ENCODE results near the gene CCT5.

CCT5 gene

DNA sequence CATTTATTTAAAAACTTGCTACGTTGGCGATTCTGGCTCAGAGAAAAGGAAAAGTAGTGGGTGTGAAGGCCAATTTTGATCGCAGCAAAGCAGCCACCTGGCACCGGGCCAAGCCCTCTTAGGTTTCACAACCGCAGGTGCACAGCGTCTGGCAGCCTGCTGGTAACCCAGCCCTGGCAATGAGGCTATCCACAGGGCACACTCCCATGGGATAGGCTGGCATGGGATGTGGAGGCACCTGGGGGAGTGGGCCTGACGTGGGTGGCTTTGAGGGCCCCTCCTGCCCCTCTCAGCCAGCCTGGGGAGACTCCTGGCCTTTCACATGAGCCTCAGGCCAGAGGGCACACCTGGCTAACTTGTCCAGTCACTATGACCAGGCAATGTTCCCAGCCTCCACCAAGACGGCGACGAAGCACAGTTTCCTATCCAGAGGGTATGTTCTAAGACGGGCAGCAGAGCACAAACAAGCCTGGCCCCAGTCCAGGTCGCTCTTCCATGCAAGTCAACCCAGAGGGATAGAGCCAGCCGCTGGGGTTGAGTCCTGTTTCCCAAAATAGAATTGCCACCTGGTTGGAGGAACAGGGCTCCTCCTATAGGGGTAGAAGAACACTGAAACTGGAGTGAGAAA is 38.6 kb downstream of the CCT5 start (continued):
- TF ChIP-seq GLIS2 (tag by site-specific recombination; IDR thresholded peaks at IDR 0.05) = peak; percentile 55
- TF ChIP-seq KLF9 (tag by site-specific recombination; IDR thresholded peaks at IDR 0.05; ENCODE audit: low read depth) = peak; percentile 39; the same call in 1 of the 2 replicates
- TF ChIP-seq ZNF514 (tag by site-specific recombination; IDR thresholded peaks at IDR 0.05) = no peak
- TF ChIP-seq ZNF624 (tag by site-specific recombination; IDR thresholded peaks at IDR 0.05) = peak; percentile 81; the same call in 1 of the 2 replicates
- TF ChIP-seq, protein P1, sequence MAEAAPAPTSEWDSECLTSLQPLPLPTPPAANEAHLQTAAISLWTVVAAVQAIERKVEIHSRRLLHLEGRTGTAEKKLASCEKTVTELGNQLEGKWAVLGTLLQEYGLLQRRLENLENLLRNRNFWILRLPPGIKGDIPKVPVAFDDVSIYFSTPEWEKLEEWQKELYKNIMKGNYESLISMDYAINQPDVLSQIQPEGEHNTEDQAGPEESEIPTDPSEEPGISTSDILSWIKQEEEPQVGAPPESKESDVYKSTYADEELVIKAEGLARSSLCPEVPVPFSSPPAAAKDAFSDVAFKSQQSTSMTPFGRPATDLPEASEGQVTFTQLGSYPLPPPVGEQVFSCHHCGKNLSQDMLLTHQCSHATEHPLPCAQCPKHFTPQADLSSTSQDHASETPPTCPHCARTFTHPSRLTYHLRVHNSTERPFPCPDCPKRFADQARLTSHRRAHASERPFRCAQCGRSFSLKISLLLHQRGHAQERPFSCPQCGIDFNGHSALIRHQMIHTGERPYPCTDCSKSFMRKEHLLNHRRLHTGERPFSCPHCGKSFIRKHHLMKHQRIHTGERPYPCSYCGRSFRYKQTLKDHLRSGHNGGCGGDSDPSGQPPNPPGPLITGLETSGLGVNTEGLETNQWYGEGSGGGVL (tag by site-specific recombination; IDR thresholded peaks at IDR 0.05) = peak; percentile 53; the same call in 1 of the 2 replicates
- peak; percentile 62; the same call in 1 of the 2 replicates for TF ChIP-seq ZNF610 (tag by site-specific recombination; IDR thresholded peaks at IDR 0.05; ENCODE audit: borderline replicate concordance)
- peak; percentile 83 for TF ChIP-seq ZNF341 (tag by site-specific recombination; IDR thresholded peaks at IDR 0.05; ENCODE audit: low read depth)
- no peak for TF ChIP-seq ZBTB21 (tag by site-specific recombination; IDR thresholded peaks at IDR 0.05)
- TF ChIP-seq EGR2 (tag by site-specific recombination; IDR thresholded peaks at IDR 0.05; ENCODE audit: low read depth) = peak; percentile 77
- TF ChIP-seq, protein P2, sequence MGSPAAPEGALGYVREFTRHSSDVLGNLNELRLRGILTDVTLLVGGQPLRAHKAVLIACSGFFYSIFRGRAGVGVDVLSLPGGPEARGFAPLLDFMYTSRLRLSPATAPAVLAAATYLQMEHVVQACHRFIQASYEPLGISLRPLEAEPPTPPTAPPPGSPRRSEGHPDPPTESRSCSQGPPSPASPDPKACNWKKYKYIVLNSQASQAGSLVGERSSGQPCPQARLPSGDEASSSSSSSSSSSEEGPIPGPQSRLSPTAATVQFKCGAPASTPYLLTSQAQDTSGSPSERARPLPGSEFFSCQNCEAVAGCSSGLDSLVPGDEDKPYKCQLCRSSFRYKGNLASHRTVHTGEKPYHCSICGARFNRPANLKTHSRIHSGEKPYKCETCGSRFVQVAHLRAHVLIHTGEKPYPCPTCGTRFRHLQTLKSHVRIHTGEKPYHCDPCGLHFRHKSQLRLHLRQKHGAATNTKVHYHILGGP (tag by site-specific recombination; IDR thresholded peaks at IDR 0.05) = peak; percentile 79
- TF ChIP-seq ZNF571 (tag by site-specific recombination; IDR thresholded peaks at IDR 0.05) = peak; percentile 96; the same call in 1 of the 2 replicates
- no peak for TF ChIP-seq SALL2 (tag by site-specific recombination; IDR thresholded peaks at IDR 0.05; ENCODE audit: borderline replicate concordance)
- TF ChIP-seq ZNF37A (tag by site-specific recombination; IDR thresholded peaks at IDR 0.05) = peak; percentile 79; the same call in 1 of the 2 replicates
- TF ChIP-seq, protein P3, sequence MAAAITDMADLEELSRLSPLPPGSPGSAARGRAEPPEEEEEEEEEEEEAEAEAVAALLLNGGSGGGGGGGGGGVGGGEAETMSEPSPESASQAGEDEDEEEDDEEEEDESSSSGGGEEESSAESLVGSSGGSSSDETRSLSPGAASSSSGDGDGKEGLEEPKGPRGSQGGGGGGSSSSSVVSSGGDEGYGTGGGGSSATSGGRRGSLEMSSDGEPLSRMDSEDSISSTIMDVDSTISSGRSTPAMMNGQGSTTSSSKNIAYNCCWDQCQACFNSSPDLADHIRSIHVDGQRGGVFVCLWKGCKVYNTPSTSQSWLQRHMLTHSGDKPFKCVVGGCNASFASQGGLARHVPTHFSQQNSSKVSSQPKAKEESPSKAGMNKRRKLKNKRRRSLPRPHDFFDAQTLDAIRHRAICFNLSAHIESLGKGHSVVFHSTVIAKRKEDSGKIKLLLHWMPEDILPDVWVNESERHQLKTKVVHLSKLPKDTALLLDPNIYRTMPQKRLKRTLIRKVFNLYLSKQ (tag by site-specific recombination; IDR thresholded peaks at IDR 0.05; ENCODE audit: borderline replicate concordance) = no peak
- TF ChIP-seq ZNF394 (tag by site-specific recombination; IDR thresholded peaks at IDR 0.05; ENCODE audit: borderline replicate concordance) = no peak
- no peak for TF ChIP-seq TCF7L2 (IDR thresholded peaks at IDR 0.05; ENCODE audit: borderline replicate concordance, low read depth, low read length)
- no peak for TF ChIP-seq ZNF114 (tag by site-specific recombination; IDR thresholded peaks at IDR 0.05)
- no peak for TF ChIP-seq ZNF658 (tag by site-specific recombination; IDR thresholded peaks at IDR 0.05)
- peak; percentile 60; the same call in 1 of the 2 replicates for TF ChIP-seq BCL11A (tag by site-specific recombination; IDR thresholded peaks at IDR 0.05; ENCODE audit: low read depth)

DNA sequence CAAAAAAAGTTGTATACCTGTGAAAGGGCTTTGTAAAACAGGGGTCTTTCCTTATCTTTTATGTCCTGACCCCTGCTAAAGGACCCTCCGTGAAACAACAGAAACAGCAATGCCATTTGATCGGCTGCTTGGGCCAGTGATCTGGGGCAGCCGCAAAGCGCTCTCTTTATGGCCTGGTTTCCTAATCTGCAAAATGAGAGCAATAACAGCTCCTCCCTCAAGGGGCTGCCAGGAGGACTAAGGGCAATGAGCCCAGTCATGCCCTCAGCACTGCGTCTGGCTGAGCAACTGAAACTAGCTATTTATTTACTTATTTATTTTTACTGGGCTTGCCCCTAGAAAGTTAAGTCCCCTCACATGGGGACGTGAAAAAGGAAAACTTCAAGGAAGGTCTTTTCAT is 39.3 kb downstream of the CCT5 start:
- CTCF ChIA-PET = interaction anchor here (0.5 kb wide), 1 partner anchor 89 kb away, joined by 3 read pairs; no protein-coding TSS in a partner anchor
- POLR2A ChIA-PET = interaction anchor here (0.6 to 1.0 kb wide), 2 partner anchors 37 to 64 kb away, joined by 4 read pairs; partner anchors contain the start of gene MARCHF6
- no peak overlapping the region for H3K4me3 ChIP-seq (ENCODE audit: low read depth, low read length)
- H3K4me1 ChIP-seq (ENCODE audit: control insufficient read depth, insufficient read depth, low read length) = peaks cover 19% of the 10 kb centered on the region
- no peak for TF ChIP-seq WT1 (tag by site-specific recombination; IDR thresholded peaks at IDR 0.05)
- TF ChIP-seq SCRT2 (tag by site-specific recombination; IDR thresholded peaks at IDR 0.05) = no peak
- 0 out of 2 replicates have a peak, but pooled peaks have one; percentile 5 for TF ChIP-seq ZBTB48 (tag by site-specific recombination; IDR thresholded peaks at IDR 0.05)
- TF ChIP-seq FEZF1 (tag by site-specific recombination; IDR thresholded peaks at IDR 0.05) = peak; percentile 61; the same call in 1 of the 2 replicates
- 0 out of 2 replicates have a peak, but pooled peaks have one; percentile 35 for TF ChIP-seq MZF1 (tag by site-specific recombination; IDR thresholded peaks at IDR 0.05; ENCODE audit: borderline replicate concordance)
- TF ChIP-seq ZSCAN16 (tag by site-specific recombination; IDR thresholded peaks at IDR 0.05) = 0 out of 2 replicates have a peak, but pooled peaks have one; percentile 6
- peak overlapping the region; percentile 53; the same call in 1 of the 2 replicates for H3K27ac ChIP-seq (ENCODE audit: extremely low read depth, low read depth, low read length)
- peaks cover 4 to 7% of the 10 kb centered on the region in 2 experiments; a peak in 2 of 3 replicates for H3K36me3 ChIP-seq (ENCODE audit: control insufficient read depth in 2 of 2, insufficient read depth in 1 of 2, low read length in 2 of 2)
- no peaks in the 10 kb centered on the region for H3K9me3 ChIP-seq (ENCODE audit: control insufficient read depth, insufficient read depth, low read depth, low read length)
